ENCODE results near the gene EGR4. TPM values are rescaled to one million over a fixed set of nuclear protein-coding genes. Genes with fewer than 3 reads are reported as not detected.

The EGR4 gene
- total and polyA plus RNA-seq, 2 experiments from 2014 or later: 0.23 TPM; not detected in 1

DNA sequence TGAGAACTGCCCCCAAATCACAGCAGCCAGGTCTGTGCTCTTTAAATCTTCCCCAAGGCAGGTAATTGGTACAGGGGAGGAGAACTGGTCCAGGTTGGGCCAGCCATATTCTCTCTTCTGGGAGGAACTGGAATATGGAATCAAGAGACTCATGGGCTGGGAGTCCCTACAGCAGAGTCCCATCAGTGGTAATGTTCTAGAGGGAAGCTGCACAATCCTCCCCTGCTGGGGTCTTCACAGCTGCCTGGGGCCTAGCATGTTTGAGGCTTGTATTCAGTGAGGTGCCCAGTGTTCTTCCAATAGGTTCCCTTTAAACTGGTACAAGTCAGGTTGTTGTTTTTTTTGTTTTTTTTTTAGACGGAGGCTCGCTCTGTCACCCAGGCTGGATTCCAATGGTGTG lies 21.1 kb upstream of the EGR4 start:
- Histone ChIP-seq H3F3A (replicated peaks; ENCODE audit: low read depth) (no peaks in the 10 kb centered on the region), H3K4me1 (ENCODE audit: insufficient read depth) (no peaks in the 10 kb centered on the region), H3K27ac (ENCODE audit: low read depth) (no peak overlapping the region), H3K27me3 (ENCODE audit: insufficient read depth) (0 out of 2 replicates have a peak, but pooled peaks cover 5% of the 10 kb centered on the region), H3K4me2 (no peak overlapping the region), H2AFZ (no peak overlapping the region), H4K20me1 (replicated peaks; ENCODE audit: insufficient read depth) (no peaks in the 10 kb centered on the region; the same call in 1 of the 2 replicates), H3K9me2 (ENCODE audit: insufficient read depth) (peaks cover 4% of the 10 kb centered on the region; the same call in 1 of the 2 replicates), H3K36me3 (ENCODE audit: insufficient read depth) (no peaks in the 10 kb centered on the region), H3K79me2 (replicated peaks; ENCODE audit: insufficient read depth) (no peaks in the 10 kb centered on the region), H3K4me3 (no peak overlapping the region)
- no peak for ATAC-seq
- Mint-ChIP-seq H3K27ac (no peak overlapping the region), H3K4me1 (no peaks in the 10 kb centered on the region), H3K36me3 (ENCODE audit: low read depth) (no peaks in the 10 kb centered on the region), H3K27me3 (ENCODE audit: insufficient read depth, low read depth, poor library complexity) (peaks cover 3% of the 10 kb centered on the region), H3K4me3 (no peak overlapping the region), H3K9me3 (no peaks in the 10 kb centered on the region; the same call in 2 of the 3 replicates)
- TF ChIP-seq POLR2AphosphoS5 (IDR thresholded peaks at IDR 0.05; ENCODE audit: low read depth): no peak
- no peak for TF ChIP-seq STAT1 (IDR thresholded peaks at IDR 0.05; ENCODE audit: unreplicated experiment)
- TF ChIP-seq, protein P1, sequence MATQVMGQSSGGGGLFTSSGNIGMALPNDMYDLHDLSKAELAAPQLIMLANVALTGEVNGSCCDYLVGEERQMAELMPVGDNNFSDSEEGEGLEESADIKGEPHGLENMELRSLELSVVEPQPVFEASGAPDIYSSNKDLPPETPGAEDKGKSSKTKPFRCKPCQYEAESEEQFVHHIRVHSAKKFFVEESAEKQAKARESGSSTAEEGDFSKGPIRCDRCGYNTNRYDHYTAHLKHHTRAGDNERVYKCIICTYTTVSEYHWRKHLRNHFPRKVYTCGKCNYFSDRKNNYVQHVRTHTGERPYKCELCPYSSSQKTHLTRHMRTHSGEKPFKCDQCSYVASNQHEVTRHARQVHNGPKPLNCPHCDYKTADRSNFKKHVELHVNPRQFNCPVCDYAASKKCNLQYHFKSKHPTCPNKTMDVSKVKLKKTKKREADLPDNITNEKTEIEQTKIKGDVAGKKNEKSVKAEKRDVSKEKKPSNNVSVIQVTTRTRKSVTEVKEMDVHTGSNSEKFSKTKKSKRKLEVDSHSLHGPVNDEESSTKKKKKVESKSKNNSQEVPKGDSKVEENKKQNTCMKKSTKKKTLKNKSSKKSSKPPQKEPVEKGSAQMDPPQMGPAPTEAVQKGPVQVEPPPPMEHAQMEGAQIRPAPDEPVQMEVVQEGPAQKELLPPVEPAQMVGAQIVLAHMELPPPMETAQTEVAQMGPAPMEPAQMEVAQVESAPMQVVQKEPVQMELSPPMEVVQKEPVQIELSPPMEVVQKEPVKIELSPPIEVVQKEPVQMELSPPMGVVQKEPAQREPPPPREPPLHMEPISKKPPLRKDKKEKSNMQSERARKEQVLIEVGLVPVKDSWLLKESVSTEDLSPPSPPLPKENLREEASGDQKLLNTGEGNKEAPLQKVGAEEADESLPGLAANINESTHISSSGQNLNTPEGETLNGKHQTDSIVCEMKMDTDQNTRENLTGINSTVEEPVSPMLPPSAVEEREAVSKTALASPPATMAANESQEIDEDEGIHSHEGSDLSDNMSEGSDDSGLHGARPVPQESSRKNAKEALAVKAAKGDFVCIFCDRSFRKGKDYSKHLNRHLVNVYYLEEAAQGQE (IDR thresholded peaks at IDR 0.05; ENCODE audit: unreplicated experiment): no peak
- no peak for TF ChIP-seq ZNF331 (CRISPR knock-in tag; IDR thresholded peaks at IDR 0.05; ENCODE audit: low read depth)
- no peak for TF ChIP-seq CREB1 (CRISPR knock-in tag; IDR thresholded peaks at IDR 0.05; ENCODE audit: low read depth)
- TF ChIP-seq EZH2 (IDR thresholded peaks at IDR 0.05; ENCODE audit: low read depth, unreplicated experiment): no peak
- TF ChIP-seq, protein P2, sequence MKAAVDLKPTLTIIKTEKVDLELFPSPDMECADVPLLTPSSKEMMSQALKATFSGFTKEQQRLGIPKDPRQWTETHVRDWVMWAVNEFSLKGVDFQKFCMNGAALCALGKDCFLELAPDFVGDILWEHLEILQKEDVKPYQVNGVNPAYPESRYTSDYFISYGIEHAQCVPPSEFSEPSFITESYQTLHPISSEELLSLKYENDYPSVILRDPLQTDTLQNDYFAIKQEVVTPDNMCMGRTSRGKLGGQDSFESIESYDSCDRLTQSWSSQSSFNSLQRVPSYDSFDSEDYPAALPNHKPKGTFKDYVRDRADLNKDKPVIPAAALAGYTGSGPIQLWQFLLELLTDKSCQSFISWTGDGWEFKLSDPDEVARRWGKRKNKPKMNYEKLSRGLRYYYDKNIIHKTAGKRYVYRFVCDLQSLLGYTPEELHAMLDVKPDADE (IDR thresholded peaks at IDR 0.05): no peak
- DNase-seq (ENCODE audit: low spot score): no peak

DNA sequence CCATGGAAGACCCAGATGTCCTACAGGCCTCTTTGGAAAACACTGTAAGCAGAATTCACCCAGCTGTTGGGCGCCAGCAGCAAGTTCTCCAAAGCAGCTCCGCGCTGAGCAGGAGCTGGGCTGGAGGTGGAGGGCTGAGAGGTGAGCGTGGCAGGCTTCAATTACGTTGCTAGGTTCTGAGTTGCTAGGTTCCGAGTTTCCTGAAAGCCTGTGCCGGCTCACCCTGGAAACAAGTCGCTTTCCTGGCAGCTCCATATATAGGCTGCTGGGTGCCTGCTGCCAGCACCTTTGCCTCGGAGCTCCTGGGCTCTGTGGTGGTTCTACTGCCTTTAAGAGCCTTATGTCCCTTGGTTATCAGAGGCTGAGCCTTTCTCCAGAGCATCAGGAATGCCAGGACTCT lies 14.4 kb upstream of the EGR4 start:
- Histone ChIP-seq H2AFZ (peak overlapping the region; percentile 38; the same call in 1 of the 2 replicates), H3K27me3 (ENCODE audit: insufficient read depth) (no peaks in the 10 kb centered on the region), H3K27ac (ENCODE audit: low read depth) (no peak overlapping the region), H3F3A (replicated peaks; ENCODE audit: low read depth) (no peaks in the 10 kb centered on the region), H3K4me3 (no peak overlapping the region), H4K20me1 (replicated peaks; ENCODE audit: insufficient read depth) (no peaks in the 10 kb centered on the region; the same call in 1 of the 2 replicates), H3K36me3 (ENCODE audit: insufficient read depth) (no peaks in the 10 kb centered on the region), H3K4me1 (ENCODE audit: insufficient read depth) (no peaks in the 10 kb centered on the region), H3K4me2 (no peak overlapping the region), H3K79me2 (replicated peaks; ENCODE audit: insufficient read depth) (no peaks in the 10 kb centered on the region), H3K9me2 (ENCODE audit: insufficient read depth) (no peaks in the 10 kb centered on the region)
- no peaks in the 10 kb centered on the region for H3K36me3 Mint-ChIP-seq (ENCODE audit: low read depth)
- DNase-seq (ENCODE audit: low spot score): no peak
- H3K27me3 Mint-ChIP-seq (ENCODE audit: insufficient read depth, low read depth, poor library complexity): peaks cover 4% of the 10 kb centered on the region
- no peak; the same call in 2 of the 3 replicates for ATAC-seq
- no peak overlapping the region for H3K4me3 Mint-ChIP-seq
- TF ChIP-seq CREB1 (CRISPR knock-in tag; IDR thresholded peaks at IDR 0.05; ENCODE audit: low read depth) (no peak), POLR2AphosphoS5 (IDR thresholded peaks at IDR 0.05; ENCODE audit: low read depth) (no peak), ZNF114 (CRISPR knock-in tag; IDR thresholded peaks at IDR 0.05) (no peak)
- no peak overlapping the region for H3K27ac Mint-ChIP-seq
- no peaks in the 10 kb centered on the region for H3K4me1 Mint-ChIP-seq
- H3K9me3 Mint-ChIP-seq: no peaks in the 10 kb centered on the region; the same call in 2 of the 3 replicates

Measured in GM23338 (cell line).